GM12891 (cell line): ENCODE results near the gene PHRF1.

Experiments used
- POLR2A ChIP-seq: IDR thresholded peaks from 2 replicates; pipeline ENCODE4 v1.6.1; 2011; ENCODE audit warnings: low read depth, low read length, control low read depth
- POLR2AphosphoS5 ChIP-seq: IDR thresholded peaks from 2 replicates; pipeline ENCODE4 v1.6.1; 2011; ENCODE audit warnings: low read depth, low read length, control low read depth
- TAF1 ChIP-seq: IDR thresholded peaks from 2 replicates; pipeline ENCODE4 v1.6.1; 2011; ENCODE audit warnings: low read depth, low read length, control low read depth

DNA sequence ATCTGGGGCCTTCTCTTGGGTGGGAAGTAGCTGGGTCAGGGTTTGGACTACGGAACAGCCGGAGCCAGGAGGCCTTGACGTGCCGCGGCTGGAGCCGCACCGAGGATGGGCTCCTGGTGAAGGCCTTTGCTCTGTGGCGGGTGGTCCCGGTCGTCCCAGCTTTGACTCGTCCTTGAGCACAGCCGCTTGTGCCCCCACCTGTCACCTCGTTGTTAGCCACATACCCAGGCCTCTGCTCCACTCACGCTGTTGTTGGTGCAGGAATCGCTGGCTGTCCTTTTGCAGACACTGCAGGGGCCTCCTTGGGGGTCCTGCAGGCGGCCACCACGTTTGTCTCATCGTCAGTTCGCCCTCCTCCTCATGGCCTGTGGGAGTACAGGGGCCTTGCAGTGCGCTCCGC lies 17.1 kb downstream of the PHRF1 start:
- TF ChIP-seq POLR2A (no peak), POLR2AphosphoS5 (no peak), TAF1 (no peak)
